Stimulated activated CD8-positive, alpha-beta memory T cell treated with anti-CD3 and anti-CD28 coated beads, Interleukin-4, amount 100 ng/mL, for 48 hours (primary cell): ENCODE measurements around the gene SV2A.
A peak's percentile ranks its signal among the peaks of the same experiment; 100 is the strongest.
"Not testable (repeated sequence)": the region's sequence is repeated elsewhere in the genome, so short reads cannot be mapped to it uniquely, and the experiment has no call there.

Experiments
- DNase-seq: peaks from one replicate; pipeline ENCODE4 v3.0.0-alpha.2; 2020

SV2A gene

GRCh38 chr1:149917571-149918144 lies at the start of gene SV2A:
SV2A (minus strand) TSS chr1:149917844; CDS start chr1:149913840, 4,004 bp downstream.
- peak; percentile 59 for DNase-seq

GRCh38 chr1:149967041-149967440 lies 49.4 kb upstream of the SV2A start:
- DNase-seq = no peak

GRCh38 chr1:149966405-149966804 lies 48.8 kb upstream of the SV2A start:
- no peak for DNase-seq

- no peak for DNase-seq
Measured at GRCh38 chr1:149965440-149965839, 47.8 kb upstream of the SV2A start.

GRCh38 chr1:149963358-149963757 lies 45.7 kb upstream of the SV2A start:
- DNase-seq = no peak

- DNase-seq = no peak
Measured at GRCh38 chr1:149962736-149963135, 45.1 kb upstream of the SV2A start.

GRCh38 chr1:149962039-149962647 lies 44.5 kb upstream of the SV2A start:
- DNase-seq = peak; percentile 43

GRCh38 chr1:149957548-149957947 lies 39.9 kb upstream of the SV2A start:
- not testable (repeated sequence) for DNase-seq

GRCh38 chr1:149949911-149950310 lies 32.3 kb upstream of the SV2A start:
- DNase-seq = no peak

- DNase-seq = no peak
Measured at GRCh38 chr1:149945206-149945605, 27.6 kb upstream of the SV2A start.

- DNase-seq = no peak
Measured at GRCh38 chr1:149942885-149943284, 25.2 kb upstream of the SV2A start.

GRCh38 chr1:149942207-149942606 lies 24.6 kb upstream of the SV2A start:
- DNase-seq = no peak

GRCh38 chr1:149940427-149940826 lies 22.8 kb upstream of the SV2A start:
- DNase-seq = no peak

GRCh38 chr1:149938668-149939003 lies 21.0 kb upstream of the SV2A start:
- DNase-seq = not testable (repeated sequence)

GRCh38 chr1:149937759-149938158 lies 20.1 kb upstream of the SV2A start:
- no peak for DNase-seq

GRCh38 chr1:149936992-149937705 lies 19.5 kb upstream of the SV2A start:
- DNase-seq = no peak

- no peak for DNase-seq
Measured at GRCh38 chr1:149936170-149936991, 18.7 kb upstream of the SV2A start, which contains the start of gene MTMR11. MTMR11 (minus strand) TSS chr1:149936879; CDS start chr1:149936647, 232 bp downstream.

GRCh38 chr1:149934356-149934755 lies 16.7 kb upstream of the SV2A start:
- DNase-seq = no peak

GRCh38 chr1:149933208-149933607 lies 15.6 kb upstream of the SV2A start:
- no peak for DNase-seq

- no peak for DNase-seq
Measured at GRCh38 chr1:149932474-149932873, 14.8 kb upstream of the SV2A start.

- no peak for DNase-seq
Measured at GRCh38 chr1:149931212-149931790, 13.7 kb upstream of the SV2A start.

GRCh38 chr1:149929856-149930255 lies 12.2 kb upstream of the SV2A start:
- no peak for DNase-seq

- DNase-seq = no peak
Measured at GRCh38 chr1:149928401-149928724, 10.7 kb upstream of the SV2A start.
